Measurements from ENCODE around the gene ZNF678.

GRCh38 chr1:227548448-227548847 is 14.9 kb upstream of the ZNF678 start:
- TF ChIP-seq CTCF (tag by site-specific recombination; IDR thresholded peaks at IDR 0.05) (no peak), PATZ1 (tag by site-specific recombination; IDR thresholded peaks at IDR 0.05) (no peak), PBX3 (CRISPR knock-in tag; IDR thresholded peaks at IDR 0.05) (no peak)
